Measurements from ENCODE around the gene AGAP1. TPM values are rescaled to one million over a fixed set of nuclear protein-coding genes. Genes with fewer than 3 reads are reported as not detected.
A peak's percentile ranks its signal among the peaks of the same experiment; 100 is the strongest.

The AGAP1 gene
- polyA plus RNA-seq, 2 of the 4 experiments (the other 2 are of a cell fraction): 20.2 to 21.9 TPM

GRCh38 chr2:235864733-235865515 is 371.1 kb downstream of the AGAP1 start:
- H3K9me3 ChIP-seq: peaks cover 3% of the 10 kb centered on the region; the same call in 2 of the 3 replicates
- ChIA-PET CTCF (interaction anchor here (1.0 to 1.5 kb wide), 2 partner anchors 24 to 316 kb away, joined by 3 to 7 read pairs; no protein-coding TSS in a partner anchor), POLR2A (no interaction called here)
- no peak overlapping the region for H3K4me2 ChIP-seq
- FAIRE-seq (no peak), ATAC-seq (no peak), DNase-seq (ENCODE audit: low read depth in 1 of 2, low spot score in 1 of 2) (no peak)
- 91% methylated on average over 27 of the region's 27 CpGs for WGBS (ENCODE audit: missing lambda C conversion rate)
- TF ChIP-seq CEBPB (IDR thresholded peaks at IDR 0.05) (no peak), CHD2 (IDR thresholded peaks at IDR 0.05; ENCODE audit: low read length, partially characterized antibody) (no peak), SMC3 (IDR thresholded peaks at IDR 0.05) (no peak), SREBF2 (IDR thresholded peaks at IDR 0.05) (no peak), CHD4 (IDR thresholded peaks at IDR 0.05; ENCODE audit: borderline replicate concordance) (no peak), EP300 (IDR thresholded peaks at IDR 0.05) (no peak), NPAS2 (CRISPR knock-in tag; IDR thresholded peaks at IDR 0.05; ENCODE audit: borderline replicate concordance) (no peak), RAD21 (conservative IDR thresholded peaks at IDR 0.05 in 1 of 2, IDR thresholded peaks at IDR 0.05 in 1 of 2) (no peak), CBX2 (IDR thresholded peaks at IDR 0.05; ENCODE audit: borderline replicate concordance, low read depth) (no peak)
- TF ChIP-seq, protein P1, sequence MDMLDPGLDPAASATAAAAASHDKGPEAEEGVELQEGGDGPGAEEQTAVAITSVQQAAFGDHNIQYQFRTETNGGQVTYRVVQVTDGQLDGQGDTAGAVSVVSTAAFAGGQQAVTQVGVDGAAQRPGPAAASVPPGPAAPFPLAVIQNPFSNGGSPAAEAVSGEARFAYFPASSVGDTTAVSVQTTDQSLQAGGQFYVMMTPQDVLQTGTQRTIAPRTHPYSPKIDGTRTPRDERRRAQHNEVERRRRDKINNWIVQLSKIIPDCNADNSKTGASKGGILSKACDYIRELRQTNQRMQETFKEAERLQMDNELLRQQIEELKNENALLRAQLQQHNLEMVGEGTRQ (IDR thresholded peaks at IDR 0.05): no peak
- TF ChIP-seq, protein P2, sequence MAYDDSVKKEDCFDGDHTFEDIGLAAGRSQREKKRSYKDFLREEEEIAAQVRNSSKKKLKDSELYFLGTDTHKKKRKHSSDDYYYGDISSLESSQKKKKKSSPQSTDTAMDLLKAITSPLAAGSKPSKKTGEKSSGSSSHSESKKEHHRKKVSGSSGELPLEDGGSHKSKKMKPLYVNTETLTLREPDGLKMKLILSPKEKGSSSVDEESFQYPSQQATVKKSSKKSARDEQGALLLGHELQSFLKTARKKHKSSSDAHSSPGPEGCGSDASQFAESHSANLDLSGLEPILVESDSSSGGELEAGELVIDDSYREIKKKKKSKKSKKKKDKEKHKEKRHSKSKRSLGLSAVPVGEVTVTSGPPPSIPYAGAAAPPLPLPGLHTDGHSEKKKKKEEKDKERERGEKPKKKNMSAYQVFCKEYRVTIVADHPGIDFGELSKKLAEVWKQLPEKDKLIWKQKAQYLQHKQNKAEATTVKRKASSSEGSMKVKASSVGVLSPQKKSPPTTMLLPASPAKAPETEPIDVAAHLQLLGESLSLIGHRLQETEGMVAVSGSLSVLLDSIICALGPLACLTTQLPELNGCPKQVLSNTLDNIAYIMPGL (CRISPR knock-in tag; IDR thresholded peaks at IDR 0.05; ENCODE audit: borderline replicate concordance): no peak
- H3K4me3 ChIP-seq: no peak overlapping the region
- no peaks in the 10 kb centered on the region for H3K4me1 ChIP-seq
- no peak overlapping the region for H3K27ac ChIP-seq

- TF ChIP-seq NR3C1 (IDR thresholded peaks at IDR 0.05): no peak
- no peak for TF ChIP-seq HOXB13 (CRISPR knock-in tag; IDR thresholded peaks at IDR 0.05; ENCODE audit: low read depth)
- no peak for TF ChIP-seq FOSL2 (IDR thresholded peaks at IDR 0.05)
- no peak for TF ChIP-seq FOSL2 (CRISPR knock-in tag; IDR thresholded peaks at IDR 0.05)
- TF ChIP-seq, protein P3, sequence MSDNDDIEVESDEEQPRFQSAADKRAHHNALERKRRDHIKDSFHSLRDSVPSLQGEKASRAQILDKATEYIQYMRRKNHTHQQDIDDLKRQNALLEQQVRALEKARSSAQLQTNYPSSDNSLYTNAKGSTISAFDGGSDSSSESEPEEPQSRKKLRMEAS (IDR thresholded peaks at IDR 0.05): no peak
- TF ChIP-seq HOXA7 (CRISPR knock-in tag; IDR thresholded peaks at IDR 0.05): no peak
- TF ChIP-seq FOSB (CRISPR knock-in tag; IDR thresholded peaks at IDR 0.05): no peak
- TF ChIP-seq FOXS1 (CRISPR knock-in tag; IDR thresholded peaks at IDR 0.05): no peak
- DNase-seq (ENCODE audit: low read depth in 1 of 2, low spot score in 1 of 2) (no peak), FAIRE-seq (no peak), ATAC-seq (no peak)
- Histone ChIP-seq H3K4me3 (no peak overlapping the region), H3K9me3 (peaks cover 11% of the 10 kb centered on the region; the same call in 2 of the 3 replicates), H3K27ac (no peak overlapping the region), H3K4me2 (no peak overlapping the region), H3K4me1 (no peaks in the 10 kb centered on the region)
- WGBS (ENCODE audit: missing lambda C conversion rate): 98% methylated on average over 4 of the region's 4 CpGs
- CTCF ChIA-PET: no interaction called here
- POLR2A ChIA-PET: no interaction called here
Observed at GRCh38 chr2:235866373-235866772, 372.5 kb downstream of the AGAP1 start.

GRCh38 chr2:235868224-235868623 is 374.4 kb downstream of the AGAP1 start:
- ChIA-PET POLR2A (no interaction called here), CTCF (interaction anchor here (1.0 kb wide), 1 partner anchor 21 kb away, joined by 4 read pairs; no protein-coding TSS in a partner anchor)
- FAIRE-seq (no peak), ATAC-seq (no peak), DNase-seq (ENCODE audit: low read depth in 1 of 2, low spot score in 1 of 2) (no peak)
- no peak overlapping the region for H3K4me3 ChIP-seq
- H3K27ac ChIP-seq: no peak overlapping the region
- WGBS (ENCODE audit: missing lambda C conversion rate): 95% methylated on average over 16 of the region's 16 CpGs
- TF ChIP-seq PBX3 (IDR thresholded peaks at IDR 0.05) (no peak), CEBPB (IDR thresholded peaks at IDR 0.05) (peak; percentile 62 to 68; a peak in 2 of 4 replicates)
- H3K9me3 ChIP-seq: peaks cover 11% of the 10 kb centered on the region; the same call in 2 of the 3 replicates
- H3K4me2 ChIP-seq: no peak overlapping the region
- H3K4me1 ChIP-seq: no peaks in the 10 kb centered on the region

Data from A549 (cell line).